ENCODE measurements around the gene SPP2.

DNA sequence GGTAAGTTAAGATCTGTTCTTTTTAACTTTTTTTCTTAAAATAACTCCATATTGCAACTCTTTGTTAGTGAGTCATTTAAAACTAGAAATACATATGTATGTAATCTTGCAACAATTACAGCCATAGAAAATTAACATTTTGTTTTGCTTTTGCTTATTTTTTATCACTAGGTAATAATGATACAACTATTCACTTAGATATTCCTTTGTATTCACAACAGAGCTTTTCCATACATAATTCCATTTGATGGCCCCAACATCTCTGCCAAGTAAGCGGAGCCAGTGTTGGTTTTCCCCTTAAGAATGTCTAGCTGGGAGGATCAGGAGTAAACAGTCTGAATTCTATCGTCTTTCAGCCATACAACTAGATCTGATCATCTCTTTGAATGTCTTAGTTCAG is 16.1 kb downstream of the SPP2 start:
- TF ChIP-seq CTCF (IDR thresholded peaks at IDR 0.05; ENCODE audit: low read length) (no peak), EZH2 (optimal IDR thresholded peaks at IDR 0.05; ENCODE audit: low read depth, low read length) (no peak)

All from MM.1S (cell line).